ENCODE data around the gene EPHA10. TPM values are rescaled to one million over a fixed set of nuclear protein-coding genes. Genes with fewer than 3 reads are reported as not detected.
A peak's percentile ranks its signal among the peaks of the same experiment; 100 is the strongest.
"Not testable (repeated sequence)": the region's sequence is repeated elsewhere in the genome, so short reads cannot be mapped to it uniquely, and the experiment has no call there.

Gene EPHA10
- total RNA-seq, 4 donors from 2014 or later = 0.17 to 0.83 (median 0.39) TPM

GRCh38 chr1:37692078-37692833 is 72.7 kb downstream of the EPHA10 start, which contains the start of gene CDCA8:
Gene CDCA8 (plus strand): TSS chr1:37692516. CDS start chr1:37692691, 175 bp downstream.
- no peaks in the 10 kb centered on the region for H3K27me3 ChIP-seq
- intact Hi-C loops (cut with DNase I) = loop anchor here (5.0 kb wide), 1 partner anchor 165 kb away; the partner anchor contains the start of gene MTF1
- H3K9me3 ChIP-seq = no peaks in the 10 kb centered on the region
- peaks cover 0 to 11% (median 9%) of the 10 kb centered on the region in 4 donors for H3K36me3 ChIP-seq
- TF ChIP-seq POLR2AphosphoS5 (IDR thresholded peaks at IDR 0.05) = peak; percentile 51 to 90
- TF ChIP-seq EP300 (IDR thresholded peaks at IDR 0.05) = no peak
- peak; percentile 50 to 67 (median 61) for TF ChIP-seq CTCF (IDR thresholded peaks at IDR 0.05)
- peak within 1 kb of the TSS; percentile 75 to 89 (median 80) for H3K4me3 ChIP-seq
- peak within 1 kb of the TSS; percentile 88 to 91 (median 90) for H3K27ac ChIP-seq (replicated peaks in 1 of 4)
- 0% methylated on average over 22 of the region's 54 CpGs for WGBS
- peaks cover 29 to 45% (median 39%) of the 10 kb centered on the region in 4 donors for H3K4me1 ChIP-seq
- peak; percentile 99 for DNase-seq (ENCODE audit: extremely low spot score)

GRCh38 chr1:37691497-37692077 is 73.3 kb downstream of the EPHA10 start:
- peak overlapping the region; percentile 88 to 91 (median 90) for H3K27ac ChIP-seq (replicated peaks in 1 of 4)
- 22% methylated on average over 3 of the region's 45 CpGs for WGBS
- TF ChIP-seq EP300 (IDR thresholded peaks at IDR 0.05) (no peak), CTCF (IDR thresholded peaks at IDR 0.05) (no peak), POLR2A (IDR thresholded peaks at IDR 0.05; ENCODE audit: low read depth) (no peak), POLR2AphosphoS5 (IDR thresholded peaks at IDR 0.05) (no peak)
- DNase-seq (ENCODE audit: extremely low spot score) = no peak
- intact Hi-C loops (cut with DNase I) = loop anchor here (5.0 kb wide), 1 partner anchor 166 kb away; the partner anchor contains the start of gene MTF1
- peaks cover 29 to 45% (median 39%) of the 10 kb centered on the region in 4 donors for H3K4me1 ChIP-seq
- H3K4me3 ChIP-seq = peak overlapping the region; percentile 75 to 89 (median 80)
- H3K9me3 ChIP-seq = no peaks in the 10 kb centered on the region
- peaks cover under 1 to 18% (median 16%) of the 10 kb centered on the region in 4 donors for H3K36me3 ChIP-seq
- no peaks in the 10 kb centered on the region for H3K27me3 ChIP-seq

- Histone ChIP-seq H3K27ac (replicated peaks in 1 of 4) (no peak overlapping the region), H3K4me1 (peaks cover 29 to 45% (median 39%) of the 10 kb centered on the region in 4 donors), H3K27me3 (no peaks in the 10 kb centered on the region), H3K9me3 (no peaks in the 10 kb centered on the region), H3K36me3 (peaks cover 20 to 44% (median 43%) of the 10 kb centered on the region in 4 donors), H3K4me3 (peak overlapping the region in 2 of 4 donors; percentile 75 to 84)
- intact Hi-C loops (cut with DNase I) = loop anchor here (10.0 kb wide), 3 partner anchors 116 to 234 kb away; partner anchors contain the start of genes C1orf122, MEAF6 and YRDC
- DNase-seq (ENCODE audit: extremely low spot score) = no peak
- 84% methylated on average over 4 of the region's 4 CpGs for WGBS
- TF ChIP-seq EP300 (IDR thresholded peaks at IDR 0.05) (no peak), POLR2AphosphoS5 (IDR thresholded peaks at IDR 0.05) (no peak), CTCF (IDR thresholded peaks at IDR 0.05) (no peak), POLR2A (IDR thresholded peaks at IDR 0.05; ENCODE audit: low read depth) (no peak)
Observed at GRCh38 chr1:37688926-37689325, 76.0 kb downstream of the EPHA10 start.

DNA sequence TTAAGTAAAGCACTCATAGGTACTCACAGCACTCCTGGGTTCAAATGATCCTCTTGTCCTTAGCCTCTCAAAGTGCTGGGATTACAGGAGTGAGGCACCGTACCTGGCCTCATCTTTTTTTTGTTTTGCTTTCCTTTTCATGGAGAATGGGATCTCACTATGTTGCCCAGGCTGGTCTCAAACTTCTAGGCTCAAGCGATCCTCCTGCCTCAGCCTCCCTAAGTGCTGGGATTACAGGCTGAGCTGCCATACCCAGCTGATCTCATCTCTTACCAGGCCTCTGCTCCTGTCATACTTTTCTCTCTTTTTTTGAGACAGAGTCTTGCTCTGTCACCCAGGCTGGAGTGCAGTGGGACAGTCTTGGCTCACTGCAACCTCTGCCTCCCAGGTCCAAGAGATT is 77.2 kb downstream of the EPHA10 start:
- H3K27ac ChIP-seq (replicated peaks in 1 of 4); H3K4me3 ChIP-seq; H3K9me3 ChIP-seq; H3K27me3 ChIP-seq; DNase-seq (ENCODE audit: extremely low spot score): not testable (repeated sequence)
- intact Hi-C loops (cut with DNase I) = loop anchor here (10.0 kb wide), 3 partner anchors 117 to 233 kb away; partner anchors contain the start of genes C1orf122, MEAF6 and YRDC
- 85% methylated on average over 2 of the region's 2 CpGs for WGBS
- H3K4me1 ChIP-seq = peaks cover 26 to 41% (median 36%) of the 10 kb centered on the region in 4 donors
- peaks cover 32 to 55% (median 54%) of the 10 kb centered on the region in 4 donors for H3K36me3 ChIP-seq

DNA sequence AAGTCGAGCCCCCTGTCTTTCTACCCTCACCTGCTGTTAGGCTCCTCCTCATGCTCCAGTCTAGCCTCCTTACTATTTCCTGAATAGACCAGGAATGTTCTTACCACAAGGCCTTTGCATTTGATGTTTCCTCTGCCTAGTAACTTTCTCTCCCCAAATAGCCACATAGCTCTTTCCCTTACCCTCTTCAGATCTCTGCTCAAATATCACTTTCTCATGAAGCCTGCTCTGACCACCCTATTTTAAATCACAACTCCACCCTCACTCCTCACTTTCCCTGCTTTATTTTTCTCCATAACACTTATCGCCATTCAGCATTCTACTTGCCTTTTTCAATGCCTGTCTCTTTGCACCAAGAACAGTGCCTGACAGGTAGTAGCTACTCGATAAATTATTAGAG is 79.2 kb downstream of the EPHA10 start:
- WGBS = 89% methylated on average over 3 of the region's 3 CpGs
- no peak for TF ChIP-seq EP300 (IDR thresholded peaks at IDR 0.05)
- TF ChIP-seq CTCF (IDR thresholded peaks at IDR 0.05) = no peak
- no peak for TF ChIP-seq POLR2AphosphoS5 (IDR thresholded peaks at IDR 0.05)
- TF ChIP-seq POLR2A (IDR thresholded peaks at IDR 0.05; ENCODE audit: low read depth) = no peak
- H3K4me1 ChIP-seq = peaks cover 14 to 28% (median 24%) of the 10 kb centered on the region in 4 donors
- intact Hi-C loops (cut with DNase I) = loop anchor here (10.0 kb wide), 3 partner anchors 119 to 231 kb away; partner anchors contain the start of genes C1orf122, MEAF6 and YRDC
- H3K36me3 ChIP-seq = peaks cover 32 to 70% (median 57%) of the 10 kb centered on the region in 4 donors
- DNase-seq (ENCODE audit: extremely low spot score) = no peak
- no peaks in the 10 kb centered on the region for H3K9me3 ChIP-seq
- no peak overlapping the region for H3K27ac ChIP-seq (replicated peaks in 1 of 4)
- H3K27me3 ChIP-seq = no peaks in the 10 kb centered on the region
- no peak overlapping the region for H3K4me3 ChIP-seq

DNA sequence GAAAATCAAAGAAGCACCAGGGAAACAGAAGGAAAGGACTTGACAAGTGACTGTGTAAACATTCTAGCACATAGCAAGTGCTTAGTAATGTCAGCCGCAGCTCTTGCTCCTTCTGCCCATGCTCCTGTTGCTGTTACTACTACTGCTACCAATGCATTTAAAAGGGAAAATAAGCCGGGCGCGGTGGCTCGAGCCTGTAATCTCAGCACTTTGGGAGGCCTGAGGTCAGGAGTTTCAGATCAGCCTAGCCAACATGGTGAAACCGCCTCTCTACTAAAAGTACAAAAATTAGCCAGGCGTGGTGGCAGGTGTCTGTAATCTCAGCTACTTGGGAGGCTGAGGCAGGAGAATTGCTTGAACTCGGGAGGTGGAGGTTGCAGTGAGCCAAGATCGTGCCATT is 80.7 kb downstream of the EPHA10 start:
- Histone ChIP-seq H3K4me1 (peaks cover 5 to 18% (median 12%) of the 10 kb centered on the region in 4 donors), H3K36me3 (peaks cover 32 to 78% (median 57%) of the 10 kb centered on the region in 4 donors)
- DNase-seq (ENCODE audit: extremely low spot score); H3K4me3 ChIP-seq; H3K27ac ChIP-seq (replicated peaks in 1 of 4); H3K27me3 ChIP-seq; H3K9me3 ChIP-seq: not testable (repeated sequence)
- 88% methylated on average over 9 of the region's 9 CpGs for WGBS
- intact Hi-C loops (cut with DNase I) = loop anchor here (10.0 kb wide), 3 partner anchors 121 to 229 kb away; partner anchors contain the start of genes C1orf122, MEAF6 and YRDC
